HepG2 (cell line): ENCODE measurements around the gene TMC4. TPM values are rescaled to one million over a fixed set of nuclear protein-coding genes. Genes with fewer than 3 reads are reported as not detected.

ENCODE experiments used
- AGO1 ChIP-seq: fragments of 200-400 bp; formaldehyde crosslinking; IDR thresholded peaks from 2 replicates; pipeline ENCODE4 v1.6.1; 2017; ENCODE audit warnings: mild to moderate bottlenecking, low read depth, low read length, moderate library complexity; ENCODE audit not compliant: poor library complexity, severe bottlenecking
- CENPX ChIP-seq: sonication (generic); formaldehyde crosslinking; IDR thresholded peaks from 2 replicates; pipeline ENCODE4 v1.9.0; 2021; ENCODE audit warnings: mild to moderate bottlenecking, missing genetic modification reagents, moderate library complexity
- CHCHD3 ChIP-seq: sonication (generic); formaldehyde crosslinking; IDR thresholded peaks from 2 replicates; pipeline ENCODE4 v1.8.0; 2022; ENCODE audit warnings: mild to moderate bottlenecking, missing genetic modification reagents, moderate library complexity
- ETV6 ChIP-seq: sonication (generic); formaldehyde crosslinking; conservative IDR thresholded peaks from 2 replicates; pipeline ENCODE4 v1.4.0; 2020; ENCODE audit warnings: missing genetic modification reagents
- MAX ChIP-seq: IDR thresholded peaks from 2 replicates; pipeline ENCODE4 v1.6.1; 2012; ENCODE audit warnings: inconsistent platforms
- PPARG ChIP-seq: conservative IDR thresholded peaks from 2 replicates; pipeline ENCODE4 v1.6.1; 2016; ENCODE audit warnings: missing biosample characterization, missing genetic modification reagents
- PRPF4 ChIP-seq: fragments of 200-400 bp; formaldehyde crosslinking; IDR thresholded peaks from 2 replicates; pipeline ENCODE4 v1.6.1; 2016; ENCODE audit warnings: low read length, low read depth; ENCODE audit not compliant: poor library complexity, severe bottlenecking
- ZKSCAN1 ChIP-seq: fragments of 150-350 bp; IDR thresholded peaks from 2 replicates; pipeline ENCODE4 v1.6.1; 2014; ENCODE audit warnings: low read length
- ZNF282 ChIP-seq: fragments of 450-650 bp; IDR thresholded peaks from 2 replicates; pipeline ENCODE4 v1.6.1; 2018; ENCODE audit not compliant: partially characterized antibody
- ZNF350 ChIP-seq: sonication (generic); formaldehyde crosslinking; IDR thresholded peaks from 2 replicates; pipeline ENCODE4 v1.4.0; 2020; ENCODE audit warnings: mild to moderate bottlenecking, low read depth, missing genetic modification reagents, borderline replicate concordance
- ZNF383 ChIP-seq: sonication (generic); formaldehyde crosslinking; IDR thresholded peaks from 2 replicates; pipeline ENCODE4 v1.4.0; 2020; ENCODE audit warnings: missing genetic modification reagents, mild to moderate bottlenecking, borderline replicate concordance
- ZNF580 ChIP-seq: IDR thresholded peaks from 2 replicates; pipeline ENCODE4 v1.6.1; 2016; ENCODE audit warnings: low read depth, borderline replicate concordance
- ZNF687 ChIP-seq: sonication (generic); formaldehyde crosslinking; IDR thresholded peaks from 2 replicates; pipeline ENCODE4 v1.5.1; 2020; ENCODE audit warnings: mild to moderate bottlenecking, missing genetic modification reagents, moderate library complexity
- polyA plus RNA-seq, 8 experiments: library from polyadenylated mRNA; depleted of rRNA in 3 of 8; stranded (reverse) in 7 of 8; unstranded in 1 of 8; fragments of >200 nt; fragmentation: Illumina TruSeq in 4 of 8; extraction: Trizol in 4 of 8; gene quantifications; 2 replicates each; pipeline versions ENCODE4 v1.2.1 to v1.2.3, GENCODE V29; 2011 to 2016; ENCODE audit warnings: low read depth in 4 of 8, missing spikeins in 1 of 8, mixed read lengths in 1 of 8; ENCODE audit not compliant: insufficient read depth in 1 of 8
- total RNA-seq, 5 experiments: library from RNA; depleted of rRNA; stranded (reverse); fragments of >200 nt; fragmentation: Illumina TruSeq; extraction: Trizol; gene quantifications; 2 replicates each; pipeline ENCODE4 v1.2.3, GENCODE V29; 2016; ENCODE audit warnings: low read depth in 1 of 5
- TF ChIP-seq, protein P1 (sequence below): IDR thresholded peaks from 2 replicates; pipeline ENCODE4 v1.6.1; 2016; ENCODE audit warnings: control low read depth
- TF ChIP-seq, protein P2 (sequence below): sonication (generic); formaldehyde crosslinking; IDR thresholded peaks from 2 replicates; pipeline ENCODE4 v1.4.0; 2020; ENCODE audit warnings: missing genetic modification reagents

The TMC4 gene
- total and polyA plus RNA-seq, 2 of the 13 experiments (the other 11 are each of a cell fraction or from before 2014, with no cell fraction given), result 0.13 to 0.24 TPM

DNA sequence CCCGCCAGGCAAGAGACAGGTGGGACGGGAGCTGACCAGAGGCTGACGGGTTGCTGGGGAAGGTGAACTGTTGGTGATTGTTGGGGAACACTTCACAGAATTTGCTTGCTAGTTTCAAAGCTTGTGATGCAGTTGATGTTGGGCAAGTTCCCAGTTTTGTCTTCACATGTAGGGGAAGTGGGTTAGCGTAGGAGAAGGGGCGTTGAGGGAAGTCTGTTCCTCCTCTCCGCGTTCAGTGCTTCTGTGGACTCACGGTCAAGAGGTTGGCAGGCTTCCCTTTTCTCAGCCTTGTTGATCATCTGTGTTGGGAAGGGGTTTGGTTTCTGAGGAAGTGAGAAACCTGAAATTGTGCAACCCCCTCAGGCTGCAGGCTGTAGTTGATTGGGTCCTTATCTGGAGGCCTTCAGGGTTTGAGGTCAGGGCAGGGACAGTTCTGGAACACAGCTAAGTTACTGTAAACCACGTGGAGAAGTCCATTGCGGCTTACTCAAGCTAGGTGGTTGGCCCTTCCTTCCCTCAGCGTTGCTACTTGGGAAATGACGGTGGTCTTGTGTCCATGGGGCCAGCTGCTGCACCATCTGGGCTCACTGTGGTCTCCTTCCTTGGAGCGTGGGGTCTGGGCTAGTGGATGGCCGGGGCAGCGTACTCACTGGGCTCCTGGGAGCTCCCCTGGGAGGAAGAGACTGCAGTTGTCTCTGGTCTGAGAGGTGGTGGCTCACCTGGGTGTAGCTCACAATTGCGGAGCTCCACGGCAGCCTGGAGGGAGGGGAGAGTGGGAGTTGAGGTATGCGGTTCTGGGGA, 35.2 kb upstream of the TMC4 start (continued):
- TF ChIP-seq MAX (peak; percentile 71), ZKSCAN1 (no peak), CENPX (CRISPR knock-in tag) (no peak), PRPF4 (peak; percentile 21), PPARG (CRISPR knock-in tag) (0 out of 2 replicates have a peak, but pooled peaks have one; percentile 15), ZNF580 (CRISPR knock-in tag) (peak; percentile 27; the same call in 1 of the 2 replicates), ZNF350 (CRISPR knock-in tag) (peak; percentile 33; the same call in 1 of the 2 replicates), AGO1 (no peak), ETV6 (no peak), ZNF383 (no peak), ZNF282 (no peak), ZNF687 (peak; percentile 71), CHCHD3 (CRISPR knock-in tag) (0 out of 2 replicates have a peak, but pooled peaks have one; percentile 38)
- TF ChIP-seq, protein P1, sequence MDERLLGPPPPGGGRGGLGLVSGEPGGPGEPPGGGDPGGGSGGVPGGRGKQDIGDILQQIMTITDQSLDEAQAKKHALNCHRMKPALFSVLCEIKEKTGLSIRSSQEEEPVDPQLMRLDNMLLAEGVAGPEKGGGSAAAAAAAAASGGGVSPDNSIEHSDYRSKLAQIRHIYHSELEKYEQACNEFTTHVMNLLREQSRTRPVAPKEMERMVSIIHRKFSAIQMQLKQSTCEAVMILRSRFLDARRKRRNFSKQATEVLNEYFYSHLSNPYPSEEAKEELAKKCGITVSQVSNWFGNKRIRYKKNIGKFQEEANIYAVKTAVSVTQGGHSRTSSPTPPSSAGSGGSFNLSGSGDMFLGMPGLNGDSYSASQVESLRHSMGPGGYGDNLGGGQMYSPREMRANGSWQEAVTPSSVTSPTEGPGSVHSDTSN (CRISPR knock-in tag), result no peak
- TF ChIP-seq, protein P2, sequence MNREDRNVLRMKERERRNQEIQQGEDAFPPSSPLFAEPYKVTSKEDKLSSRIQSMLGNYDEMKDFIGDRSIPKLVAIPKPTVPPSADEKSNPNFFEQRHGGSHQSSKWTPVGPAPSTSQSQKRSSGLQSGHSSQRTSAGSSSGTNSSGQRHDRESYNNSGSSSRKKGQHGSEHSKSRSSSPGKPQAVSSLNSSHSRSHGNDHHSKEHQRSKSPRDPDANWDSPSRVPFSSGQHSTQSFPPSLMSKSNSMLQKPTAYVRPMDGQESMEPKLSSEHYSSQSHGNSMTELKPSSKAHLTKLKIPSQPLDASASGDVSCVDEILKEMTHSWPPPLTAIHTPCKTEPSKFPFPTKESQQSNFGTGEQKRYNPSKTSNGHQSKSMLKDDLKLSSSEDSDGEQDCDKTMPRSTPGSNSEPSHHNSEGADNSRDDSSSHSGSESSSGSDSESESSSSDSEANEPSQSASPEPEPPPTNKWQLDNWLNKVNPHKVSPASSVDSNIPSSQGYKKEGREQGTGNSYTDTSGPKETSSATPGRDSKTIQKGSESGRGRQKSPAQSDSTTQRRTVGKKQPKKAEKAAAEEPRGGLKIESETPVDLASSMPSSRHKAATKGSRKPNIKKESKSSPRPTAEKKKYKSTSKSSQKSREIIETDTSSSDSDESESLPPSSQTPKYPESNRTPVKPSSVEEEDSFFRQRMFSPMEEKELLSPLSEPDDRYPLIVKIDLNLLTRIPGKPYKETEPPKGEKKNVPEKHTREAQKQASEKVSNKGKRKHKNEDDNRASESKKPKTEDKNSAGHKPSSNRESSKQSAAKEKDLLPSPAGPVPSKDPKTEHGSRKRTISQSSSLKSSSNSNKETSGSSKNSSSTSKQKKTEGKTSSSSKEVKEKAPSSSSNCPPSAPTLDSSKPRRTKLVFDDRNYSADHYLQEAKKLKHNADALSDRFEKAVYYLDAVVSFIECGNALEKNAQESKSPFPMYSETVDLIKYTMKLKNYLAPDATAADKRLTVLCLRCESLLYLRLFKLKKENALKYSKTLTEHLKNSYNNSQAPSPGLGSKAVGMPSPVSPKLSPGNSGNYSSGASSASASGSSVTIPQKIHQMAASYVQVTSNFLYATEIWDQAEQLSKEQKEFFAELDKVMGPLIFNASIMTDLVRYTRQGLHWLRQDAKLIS (CRISPR knock-in tag), result 0 out of 2 replicates have a peak, but pooled peaks have one; percentile 42
